CD4-positive, alpha-beta memory T cell (primary cell): ENCODE results near the gene SMC5. TPM values are rescaled to one million over a fixed set of nuclear protein-coding genes. Genes with fewer than 3 reads are reported as not detected.

Experiments used
- CTCF ChIA-PET: fragments of 350-600 bp; sonication (Branson Sonifier 250); formaldehyde crosslinking; loops from one replicate; lab custom pipeline; 2021; ENCODE audit warnings: inconsistent platforms; ENCODE audit not compliant: partially characterized antibody; lab: Charles Lee
- POLR2A ChIA-PET: fragments of 350-600 bp; sonication (Branson Sonifier 250); formaldehyde crosslinking; loops from one replicate; lab custom pipeline; 2021; ENCODE audit not compliant: partially characterized antibody; lab: Charles Lee
- DNase-seq, 5 donors: peaks; one replicate each; pipeline versions ENCODE4 v3.0.0 to v3.0.0-alpha.2; 2020 to 2022; ENCODE audit warnings: mixed read lengths in 1 of 5
- H3K27ac ChIP-seq: one replicate; pipeline ENCODE4 v1.7.0; 2013; ENCODE audit warnings: low read depth, low read length
- H3K27me3 ChIP-seq: 2 replicates; pipeline ENCODE4 v1.7.0; 2013; ENCODE audit warnings: mild to moderate bottlenecking, low read length, moderate library complexity; ENCODE audit not compliant: insufficient read depth
- H3K36me3 ChIP-seq: 2 replicates; pipeline ENCODE4 v1.7.0; 2013; ENCODE audit warnings: mild to moderate bottlenecking, low read length, moderate library complexity; ENCODE audit not compliant: insufficient read depth
- H3K4me1 ChIP-seq: 2 replicates; pipeline ENCODE4 v1.7.0; 2013; ENCODE audit warnings: mild to moderate bottlenecking, low read length, moderate library complexity; ENCODE audit not compliant: insufficient read depth
- H3K4me3 ChIP-seq, 2 donors: one replicate each; pipeline ENCODE4 v1.7.0; 2013; ENCODE audit warnings: low read length in 2 of 2, mild to moderate bottlenecking in 1 of 2
- H3K9me3 ChIP-seq, 2 donors: one replicate each; pipeline ENCODE4 v1.7.0; 2013; ENCODE audit warnings: low read length in 2 of 2, control low read depth in 1 of 2; ENCODE audit not compliant: control insufficient read depth in 1 of 2
- H3K27ac Mint-ChIP-seq, 7 donors: one replicate each; pipeline ENCODE4 v1.8.0; 2020 to 2021; ENCODE audit warnings: mixed read lengths in 7 of 7, mild to moderate bottlenecking in 6 of 7, inconsistent platforms in 3 of 7, moderate library complexity in 3 of 7
- H3K27me3 Mint-ChIP-seq, 2 donors: one replicate each; pipeline ENCODE4 v1.8.0; 2020 to 2021; ENCODE audit warnings: mixed read lengths in 2 of 2
- H3K36me3 Mint-ChIP-seq, 2 donors: one replicate each; pipeline ENCODE4 v1.8.0; 2020 to 2021; ENCODE audit warnings: mixed read lengths in 2 of 2, inconsistent platforms in 1 of 2, mild to moderate bottlenecking in 1 of 2
- H3K4me1 Mint-ChIP-seq, 4 donors: one replicate each; pipeline ENCODE4 v1.8.0; 2020 to 2021; ENCODE audit warnings: mixed read lengths in 4 of 4, mild to moderate bottlenecking in 1 of 4
- H3K4me3 Mint-ChIP-seq, 8 donors: one replicate each; pipeline ENCODE4 v1.8.0; 2020 to 2021; ENCODE audit warnings: mixed read lengths in 8 of 8, mild to moderate bottlenecking in 7 of 8, moderate library complexity in 6 of 8, inconsistent platforms in 3 of 8
- H3K9me3 Mint-ChIP-seq, 8 donors: one replicate each; pipeline ENCODE4 v1.8.0; 2020 to 2021; ENCODE audit warnings: mixed read lengths in 8 of 8, mild to moderate bottlenecking in 5 of 8, inconsistent platforms in 3 of 8, moderate library complexity in 1 of 8
- intact Hi-C: fragments of 100-400 bp; cut with micrococcal nuclease; formaldehyde crosslinking; loops from one replicate; pipeline ENCODE4 v1.15.1; 2023
- polyA plus RNA-seq, 2 donors: library from polyadenylated mRNA; unstranded; fragments of 300-500 nt; fragmentation: Illumina TruSeq; gene quantifications; one replicate each; pipeline ENCODE4 v1.2.3, GENCODE V29; 2021
- total RNA-seq, 2 experiments: library from RNA; stranded (reverse); gene quantifications; one replicate each; pipeline ENCODE4 v1.2.3, GENCODE V29; 2021

SMC5 gene
- total and polyA plus RNA-seq, 4 experiments from 2014 or later = 11.8 to 48.3 (median 34.3) TPM

GRCh38 chr9:70285981-70286598 is 27.3 kb downstream of the SMC5 start:
- ChIA-PET CTCF (interaction anchor here (1.2 kb wide), 1 partner anchor 12 kb away, joined by 3 read pairs; no protein-coding TSS in a partner anchor), POLR2A (no interaction called here)
- no peak overlapping the region for H3K27ac Mint-ChIP-seq
- Histone ChIP-seq H3K36me3 (peaks cover 5% of the 10 kb centered on the region), H3K4me1 (no peaks in the 10 kb centered on the region), H3K9me3 (no peaks in the 10 kb centered on the region), H3K27me3 (no peaks in the 10 kb centered on the region), H3K27ac (no peak overlapping the region), H3K4me3 (no peak overlapping the region)
- peaks cover 62 to 73% of the 10 kb centered on the region in 2 donors for H3K36me3 Mint-ChIP-seq
- H3K9me3 Mint-ChIP-seq = peaks cover 0 to 1% (median 0%) of the 10 kb centered on the region in 8 donors
- H3K4me1 Mint-ChIP-seq = peaks cover 5 to 20% (median 14%) of the 10 kb centered on the region in 4 donors
- no peak for DNase-seq
- H3K4me3 Mint-ChIP-seq = no peak overlapping the region
- intact Hi-C loops = no loop called here
- H3K27me3 Mint-ChIP-seq = no peaks in the 10 kb centered on the region

DNA sequence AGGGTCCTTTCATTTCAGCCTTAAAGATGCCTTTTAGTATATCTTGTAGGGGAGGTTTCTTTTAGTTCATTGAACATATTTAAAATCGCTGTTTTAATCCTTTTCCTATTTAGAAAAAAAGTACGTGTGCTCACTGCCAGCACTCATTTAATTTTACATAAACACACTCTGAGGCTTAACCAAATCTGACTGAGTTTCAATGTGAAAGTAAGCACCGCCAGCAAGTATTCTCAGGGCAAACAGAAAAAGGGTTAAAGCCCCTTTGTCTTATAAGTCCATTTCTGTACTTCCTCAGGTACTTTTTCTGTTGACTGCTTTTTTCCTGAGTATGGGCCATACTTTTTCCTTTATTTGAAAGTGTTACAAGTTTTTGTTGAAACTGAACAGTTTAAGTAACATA is 31.8 kb downstream of the SMC5 start:
- Mint-ChIP-seq H3K27ac (no peak overlapping the region), H3K36me3 (peaks cover 69 to 76% of the 10 kb centered on the region in 2 donors), H3K9me3 (peaks cover 0 to 20% (median 0%) of the 10 kb centered on the region in 8 donors), H3K27me3 (no peaks in the 10 kb centered on the region), H3K4me1 (peaks cover 7 to 23% (median 14%) of the 10 kb centered on the region in 4 donors), H3K4me3 (no peak overlapping the region)
- Histone ChIP-seq H3K27ac (no peak overlapping the region), H3K4me3 (no peak overlapping the region), H3K27me3 (no peaks in the 10 kb centered on the region), H3K36me3 (peaks cover 5% of the 10 kb centered on the region), H3K4me1 (no peaks in the 10 kb centered on the region), H3K9me3 (peaks cover 0 to 4% of the 10 kb centered on the region in 2 donors)
- intact Hi-C loops = no loop called here
- POLR2A ChIA-PET = no interaction called here
- DNase-seq = no peak
- CTCF ChIA-PET = no interaction called here

DNA sequence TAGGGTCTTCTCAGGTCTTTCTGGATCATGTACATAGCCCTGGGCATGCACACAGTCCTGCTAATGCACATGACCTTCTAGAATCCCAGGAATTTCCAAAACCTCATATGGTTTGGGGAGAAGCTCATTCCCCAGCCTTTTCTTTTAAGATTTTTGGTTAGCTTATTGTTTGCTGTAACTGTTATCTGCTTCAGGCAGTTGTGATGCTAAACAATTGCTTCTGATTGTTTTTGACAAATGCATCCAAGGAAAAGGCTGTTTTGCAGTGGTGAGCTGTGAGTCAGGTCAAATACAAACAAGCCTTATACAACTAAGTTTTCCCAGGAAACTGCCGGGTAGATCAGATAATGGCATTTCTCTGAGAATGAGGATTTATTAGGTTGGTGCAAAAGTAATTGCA is 32.7 kb downstream of the SMC5 start:
- intact Hi-C loops = no loop called here
- H3K4me3 ChIP-seq = no peak overlapping the region
- H3K27me3 Mint-ChIP-seq = no peaks in the 10 kb centered on the region
- H3K9me3 Mint-ChIP-seq = peaks cover 0 to 20% (median 0%) of the 10 kb centered on the region in 8 donors
- H3K4me1 Mint-ChIP-seq = peaks cover 7 to 27% (median 14%) of the 10 kb centered on the region in 4 donors
- CTCF ChIA-PET = no interaction called here
- POLR2A ChIA-PET = no interaction called here
- DNase-seq = no peak
- H3K27ac ChIP-seq = no peak overlapping the region
- H3K9me3 ChIP-seq = peaks cover 0 to 4% of the 10 kb centered on the region in 2 donors
- H3K4me3 Mint-ChIP-seq = no peak overlapping the region
- H3K36me3 ChIP-seq = peaks cover 5% of the 10 kb centered on the region
- H3K36me3 Mint-ChIP-seq = peaks cover 64 to 71% of the 10 kb centered on the region in 2 donors
- no peak overlapping the region for H3K27ac Mint-ChIP-seq
- H3K4me1 ChIP-seq = no peaks in the 10 kb centered on the region
- no peaks in the 10 kb centered on the region for H3K27me3 ChIP-seq

GRCh38 chr9:70292253-70292652 is 33.5 kb downstream of the SMC5 start:
- ChIA-PET CTCF (no interaction called here), POLR2A (interaction anchor here (0.9 kb wide), 1 partner anchor 12 kb away, joined by 3 read pairs; no protein-coding TSS in a partner anchor)
- Histone ChIP-seq H3K27ac (no peak overlapping the region), H3K36me3 (peaks cover 5% of the 10 kb centered on the region), H3K9me3 (peaks cover 0 to 4% of the 10 kb centered on the region in 2 donors), H3K27me3 (no peaks in the 10 kb centered on the region), H3K4me3 (no peak overlapping the region), H3K4me1 (no peaks in the 10 kb centered on the region)
- Mint-ChIP-seq H3K9me3 (peaks cover 0 to 20% (median 0%) of the 10 kb centered on the region in 8 donors), H3K4me3 (no peak overlapping the region), H3K27ac (no peak overlapping the region), H3K4me1 (peaks cover 5 to 25% (median 13%) of the 10 kb centered on the region in 4 donors), H3K27me3 (no peaks in the 10 kb centered on the region), H3K36me3 (peaks cover 62 to 70% of the 10 kb centered on the region in 2 donors)
- intact Hi-C loops = no loop called here
- no peak for DNase-seq

DNA sequence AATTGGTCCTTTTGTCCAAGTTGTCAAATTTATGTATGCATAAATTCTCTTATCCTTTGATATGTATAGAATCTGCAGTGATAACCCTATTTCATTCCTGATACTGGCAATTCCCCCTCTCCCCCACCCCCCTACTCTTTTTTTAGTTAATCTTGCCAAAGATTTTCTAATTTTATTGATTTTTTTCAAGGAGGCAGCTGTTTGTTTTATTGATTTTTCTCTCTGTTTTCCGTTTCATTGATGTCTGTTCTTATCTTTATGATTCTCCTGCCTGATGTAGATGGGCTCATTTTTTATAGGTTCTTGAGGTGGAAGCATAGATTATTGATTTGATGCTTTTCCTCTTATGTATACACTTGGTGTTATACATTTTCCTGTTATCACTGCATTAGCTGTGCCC is 34.4 kb downstream of the SMC5 start:
- peaks cover 12% of the 10 kb centered on the region for H3K36me3 ChIP-seq

DNA sequence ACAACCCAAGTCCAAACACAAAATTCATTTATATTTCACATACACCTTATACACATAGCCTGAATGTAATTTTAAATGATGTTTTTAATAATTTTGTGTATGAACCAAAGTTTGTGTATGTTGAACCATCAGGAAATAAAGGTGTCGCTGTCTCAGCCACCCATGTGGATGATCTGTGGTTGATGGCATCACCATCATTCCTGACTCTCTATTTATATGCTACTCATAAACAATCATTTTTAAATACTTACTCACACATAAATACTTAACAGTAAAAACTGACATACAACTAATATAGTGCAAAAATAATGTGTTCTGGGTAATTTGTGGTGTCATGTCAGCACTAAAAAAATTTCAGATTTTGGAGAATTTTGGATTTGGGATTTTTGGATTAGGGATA is 38.4 kb downstream of the SMC5 start:
- Histone ChIP-seq H3K4me3 (no peak overlapping the region), H3K4me1 (peaks cover 11% of the 10 kb centered on the region), H3K36me3 (peaks cover 13% of the 10 kb centered on the region), H3K27ac (no peak overlapping the region), H3K9me3 (no peaks in the 10 kb centered on the region), H3K27me3 (no peaks in the 10 kb centered on the region)
- DNase-seq = no peak
- Mint-ChIP-seq H3K27ac (no peak overlapping the region), H3K9me3 (peaks cover 0 to 8% (median under 1%) of the 10 kb centered on the region in 8 donors), H3K36me3 (peaks cover 63 to 70% of the 10 kb centered on the region in 2 donors), H3K27me3 (no peaks in the 10 kb centered on the region), H3K4me3 (no peak overlapping the region), H3K4me1 (peaks cover 11 to 28% (median 21%) of the 10 kb centered on the region in 4 donors)
- CTCF ChIA-PET = no interaction called here
- POLR2A ChIA-PET = no interaction called here
- intact Hi-C loops = loop anchor here (5.0 kb wide), 1 partner anchor 35 kb away; no protein-coding TSS in a partner anchor

More for the DNA sequence above, 34.4 kb downstream of the SMC5 start:
- Histone ChIP-seq H3K4me1 (no peaks in the 10 kb centered on the region), H3K9me3 (peaks cover 0 to 4% of the 10 kb centered on the region in 2 donors), H3K27me3 (no peaks in the 10 kb centered on the region), H3K27ac (no peak overlapping the region), H3K4me3 (no peak overlapping the region)
- no peak overlapping the region for H3K27ac Mint-ChIP-seq
- no peak for DNase-seq
- peaks cover 0 to 20% (median 0%) of the 10 kb centered on the region in 8 donors for H3K9me3 Mint-ChIP-seq
- H3K27me3 Mint-ChIP-seq = no peaks in the 10 kb centered on the region
- ChIA-PET POLR2A (interaction anchor here (0.9 kb wide), 1 partner anchor 13 kb away, joined by 3 read pairs; no protein-coding TSS in a partner anchor), CTCF (no interaction called here)
- intact Hi-C loops = no loop called here
- H3K36me3 Mint-ChIP-seq = peaks cover 54 to 68% of the 10 kb centered on the region in 2 donors
- peaks cover 3 to 18% (median 12%) of the 10 kb centered on the region in 4 donors for H3K4me1 Mint-ChIP-seq
- no peak overlapping the region for H3K4me3 Mint-ChIP-seq

GRCh38 chr9:70298245-70298771 is 39.5 kb downstream of the SMC5 start:
- Mint-ChIP-seq H3K4me1 (peaks cover 11 to 28% (median 19%) of the 10 kb centered on the region in 4 donors), H3K36me3 (peaks cover 58 to 66% of the 10 kb centered on the region in 2 donors), H3K9me3 (peaks cover 0 to 2% (median 0%) of the 10 kb centered on the region in 8 donors), H3K27me3 (no peaks in the 10 kb centered on the region), H3K4me3 (no peak overlapping the region), H3K27ac (no peak overlapping the region)
- no peak for DNase-seq
- Histone ChIP-seq H3K4me1 (peaks cover 11% of the 10 kb centered on the region), H3K9me3 (no peaks in the 10 kb centered on the region), H3K27ac (no peak overlapping the region), H3K27me3 (no peaks in the 10 kb centered on the region), H3K4me3 (no peak overlapping the region), H3K36me3 (peaks cover 13% of the 10 kb centered on the region)
- intact Hi-C loops = loop anchor here (5.0 kb wide), 1 partner anchor 36 kb away; no protein-coding TSS in a partner anchor
- ChIA-PET CTCF (interaction anchor here (1.2 to 1.4 kb wide), 2 partner anchors 12 to 304 kb away, joined by 3 to 4 read pairs; no protein-coding TSS in a partner anchor), POLR2A (interaction anchor here (0.6 kb wide), 1 partner anchor 13 kb away, joined by 4 read pairs; no protein-coding TSS in a partner anchor)
